ENCODE measurements around the gene GDPD1.
"Not testable (repeated sequence)": the region's sequence is repeated elsewhere in the genome, so short reads cannot be mapped to it uniquely, and the experiment has no call there.

The GDPD1 gene

DNA sequence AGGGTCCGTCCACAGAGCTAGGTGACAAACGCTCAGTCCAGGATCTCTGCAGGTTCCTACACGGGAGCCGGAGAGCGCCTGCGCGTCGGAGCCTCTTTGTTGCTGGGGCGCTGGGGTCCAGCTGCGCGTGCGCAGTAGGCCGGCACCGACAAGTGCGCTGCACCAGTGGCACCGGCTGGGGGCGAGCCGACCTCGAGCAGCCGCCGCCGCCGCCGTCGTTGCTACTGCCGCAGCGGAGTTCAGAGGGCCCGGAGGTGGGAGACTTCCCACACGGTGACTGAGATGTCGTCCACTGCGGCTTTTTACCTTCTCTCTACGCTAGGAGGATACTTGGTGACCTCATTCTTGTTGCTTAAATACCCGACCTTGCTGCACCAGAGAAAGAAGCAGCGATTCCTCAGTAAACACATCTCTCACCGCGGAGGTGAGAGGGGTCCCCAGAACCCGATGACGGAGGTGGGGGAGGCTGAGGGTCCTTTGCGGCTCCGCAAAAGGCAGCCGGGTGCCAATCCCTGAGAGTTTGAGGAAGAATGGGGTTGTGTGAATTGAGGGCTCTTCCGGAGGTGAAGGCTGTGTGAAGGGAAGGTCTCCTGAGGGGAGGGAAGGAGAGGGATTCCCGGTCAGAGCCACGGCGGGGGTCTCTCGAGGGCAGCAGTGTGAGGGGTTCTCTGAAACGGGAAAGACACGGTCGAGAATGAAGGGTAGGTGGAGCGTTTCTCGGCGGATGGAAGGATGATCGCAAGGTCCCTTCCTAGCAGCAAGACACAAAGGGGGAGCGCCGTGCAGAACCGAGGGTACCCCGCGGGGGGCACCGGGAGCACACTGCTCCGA, at the start of gene GDPD1:
TSS of gene GDPD1 (plus strand) at position 184 of the 831 bp plus-strand sequence. CDS start at position 283, 99 bp downstream.
- peak; percentile 87 for DNase-seq

DNA sequence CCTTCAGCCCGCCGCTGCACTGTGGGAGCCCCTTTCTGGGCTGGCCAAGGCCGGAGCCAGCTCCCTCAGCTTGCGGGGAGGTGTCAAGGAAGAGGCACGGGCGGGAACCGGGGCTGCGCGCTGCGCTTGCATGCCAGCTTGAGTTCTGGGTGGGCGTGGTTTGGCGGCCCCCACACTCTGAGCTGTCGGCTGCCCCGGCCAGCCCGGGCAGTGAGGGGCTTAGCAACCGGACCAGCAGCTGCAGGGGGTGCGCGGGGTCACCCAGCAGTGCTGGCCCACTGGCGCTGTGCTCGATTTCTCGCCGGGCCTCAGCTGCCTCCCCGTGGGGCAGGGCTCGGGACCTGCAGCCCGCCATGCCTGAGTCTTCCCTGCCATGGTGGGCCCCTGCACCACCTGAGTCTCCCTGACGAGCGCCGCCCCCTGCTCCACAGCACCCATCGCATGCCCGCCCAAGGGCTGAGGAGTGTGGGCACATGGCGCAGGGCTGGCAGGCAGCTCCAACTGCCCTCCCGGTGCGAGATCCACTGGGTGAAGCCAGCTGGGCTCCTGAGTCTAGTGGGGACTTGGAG, 47.8 kb upstream of the GDPD1 start:
- DNase-seq: no peak

DNA sequence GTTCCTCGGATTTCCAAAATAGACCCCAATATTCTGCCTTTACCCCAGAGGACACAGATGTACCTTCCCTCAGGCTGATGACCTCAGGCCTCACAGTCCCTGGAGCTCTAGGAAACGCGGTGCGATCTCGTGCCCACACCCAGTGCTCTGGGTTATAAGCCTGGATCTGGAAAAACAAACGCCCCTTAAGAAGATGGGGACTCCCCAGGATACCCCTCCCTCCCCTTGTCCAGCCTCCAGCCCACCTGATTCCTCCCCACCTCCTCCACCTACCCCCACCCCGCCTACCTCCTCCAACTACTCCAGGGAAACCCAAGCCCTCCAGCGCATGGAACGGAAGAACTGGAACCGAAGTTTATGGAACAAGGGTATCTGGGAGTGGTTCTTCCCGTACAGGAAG, 45.6 kb upstream of the GDPD1 start:
- no peak for DNase-seq

DNA sequence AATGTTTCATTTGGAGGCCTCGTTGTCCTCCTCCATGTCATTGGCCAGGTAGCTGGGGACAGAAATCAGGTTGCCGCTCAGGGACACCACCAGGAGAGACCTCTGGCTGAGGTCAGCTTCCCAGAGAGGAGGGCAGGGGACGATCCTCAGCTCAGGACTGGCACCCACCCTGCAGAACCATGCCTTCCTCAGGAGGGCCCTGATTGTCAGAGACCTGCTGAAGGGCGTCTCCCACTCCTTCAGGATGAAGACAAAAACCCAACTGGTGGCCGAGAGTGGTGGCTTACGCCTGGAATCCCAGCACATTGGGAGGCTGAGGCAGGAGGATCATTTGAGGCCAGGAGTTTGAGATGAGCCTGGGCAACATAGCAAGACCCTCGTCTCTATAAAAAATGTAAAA, 45.2 kb upstream of the GDPD1 start:
- no peak for DNase-seq

DNA sequence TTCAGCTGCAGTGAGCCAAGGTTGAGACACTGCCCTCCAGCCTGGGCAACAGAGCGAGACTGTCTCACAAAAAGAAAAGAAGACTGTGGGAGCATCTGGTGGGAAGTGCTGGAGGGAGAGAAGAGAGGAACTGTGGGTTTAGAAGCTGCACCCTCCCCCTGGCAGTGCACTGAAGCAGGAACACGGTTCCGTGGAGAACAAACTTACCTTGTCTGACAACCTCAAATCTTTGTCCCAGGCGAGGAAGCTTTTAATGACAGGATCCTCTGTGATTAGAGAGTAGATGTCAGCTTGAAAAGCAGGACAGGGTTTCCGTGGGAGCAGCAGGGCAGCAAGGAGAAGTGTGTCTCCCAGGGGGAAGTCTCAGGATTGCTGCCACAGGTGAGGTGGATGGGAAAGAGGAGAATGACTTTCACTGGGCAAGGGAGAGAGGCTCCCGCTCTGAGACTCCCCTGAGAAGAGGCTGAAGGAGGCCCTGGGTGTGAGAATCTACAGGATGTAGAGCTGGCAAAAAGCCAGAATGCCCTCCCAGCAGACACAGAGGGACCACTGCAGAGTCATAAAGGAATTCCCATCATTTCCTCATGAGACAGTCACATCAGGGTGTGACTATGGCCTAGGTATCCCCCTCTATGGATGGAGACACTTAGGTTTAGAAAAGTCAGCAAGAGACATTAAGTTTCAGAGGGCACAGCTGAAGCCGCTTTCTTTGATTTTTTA, 41.9 kb upstream of the GDPD1 start:
- no peak for DNase-seq

DNA sequence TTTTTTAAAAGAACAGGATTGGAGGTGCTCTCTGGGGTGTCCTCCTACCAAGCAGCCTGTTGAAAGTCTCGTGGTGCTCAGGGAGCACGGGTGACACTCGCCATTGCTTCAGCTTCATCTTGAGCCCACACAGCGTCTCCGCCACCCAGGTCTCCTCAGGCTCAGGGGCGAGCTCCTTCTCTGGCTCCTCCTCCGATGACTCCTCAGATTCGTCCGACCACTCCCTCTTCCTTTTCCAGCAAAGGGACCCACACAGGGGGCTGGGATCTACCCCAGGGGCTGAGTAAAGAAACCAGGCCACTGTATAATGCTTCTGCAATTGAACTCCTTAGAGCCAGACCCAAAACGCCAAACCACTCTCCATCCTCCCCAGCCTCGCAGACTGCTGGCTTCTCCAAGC, 40.7 kb upstream of the GDPD1 start:
- not testable (repeated sequence) for DNase-seq

DNA sequence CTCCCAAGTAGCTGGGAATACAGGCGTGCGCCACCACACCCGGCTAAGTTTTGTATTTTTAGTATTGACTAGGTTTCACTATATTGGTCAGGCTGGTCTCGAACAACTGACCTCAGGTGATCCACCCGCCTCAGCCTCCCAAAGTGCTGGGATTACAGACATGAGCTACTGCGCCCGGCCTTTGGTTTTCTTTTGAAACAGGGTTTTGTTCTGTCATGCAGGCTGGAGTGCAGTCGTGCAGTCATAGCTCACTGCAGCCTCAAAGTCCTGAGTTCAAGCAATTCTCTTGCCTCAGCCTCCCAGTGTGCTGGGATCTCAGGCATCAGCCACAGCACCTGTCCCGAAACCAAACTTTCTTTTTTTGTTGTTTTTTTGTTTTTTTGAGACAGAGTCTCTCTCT, 39.7 kb upstream of the GDPD1 start:
- no peak for DNase-seq

DNA sequence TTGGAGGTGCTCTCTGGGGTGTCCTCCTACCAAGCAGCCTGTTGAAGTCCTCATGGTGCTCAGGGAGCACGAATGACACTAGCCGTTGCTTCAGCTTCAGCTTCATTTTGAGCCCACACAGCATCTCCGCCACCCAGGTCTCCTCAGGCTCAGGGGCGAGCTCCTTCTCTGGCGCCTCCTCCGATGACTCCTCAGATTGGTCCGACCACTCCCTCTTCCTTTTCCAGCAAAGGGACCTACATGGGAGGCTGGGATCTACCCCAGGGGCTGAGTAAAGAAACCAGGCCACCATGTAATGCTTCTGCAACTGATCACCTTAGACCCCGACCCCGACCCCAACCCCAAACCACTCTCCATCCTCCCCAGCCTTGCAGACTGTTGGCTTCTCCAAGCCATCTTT, 38.8 kb upstream of the GDPD1 start:
- DNase-seq: no peak

DNA sequence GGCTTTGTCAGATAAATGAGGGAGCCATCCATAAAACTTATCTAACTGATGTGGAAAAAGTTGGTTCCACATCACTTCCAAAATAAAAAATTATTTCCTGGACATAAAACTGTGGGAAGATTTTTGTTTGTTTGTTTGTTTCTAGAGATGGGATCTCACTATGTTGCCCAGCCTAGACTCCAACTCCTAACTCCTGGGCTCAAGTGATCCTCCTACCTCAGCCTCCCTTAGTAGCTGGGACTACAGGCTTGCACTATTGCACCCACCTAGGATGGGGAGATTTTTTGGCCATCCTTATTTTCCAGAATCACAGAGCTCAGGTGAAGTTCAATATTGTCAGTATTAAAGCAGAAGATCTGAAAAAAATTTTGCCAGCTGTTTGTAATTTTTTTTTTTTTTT, 34.3 kb upstream of the GDPD1 start:
- DNase-seq: no peak

DNA sequence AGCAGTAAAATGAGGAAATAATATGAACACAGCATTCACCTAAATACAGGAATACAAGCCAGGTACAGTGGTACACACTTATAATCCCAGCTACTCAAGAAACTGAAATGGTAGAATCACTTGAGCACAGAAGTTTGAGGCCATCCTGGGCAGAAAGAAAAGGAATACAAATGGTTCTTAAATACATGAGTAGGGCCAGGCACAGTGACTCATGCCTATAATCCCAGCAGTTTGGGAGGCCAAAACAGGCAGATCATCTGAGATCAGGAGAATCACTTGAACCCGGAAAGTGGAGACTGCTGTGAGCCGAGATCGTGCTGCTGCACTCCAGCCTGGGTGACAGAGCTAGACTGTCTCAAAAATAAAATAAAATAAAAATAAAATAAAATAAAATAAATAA, 33.5 kb upstream of the GDPD1 start:
- DNase-seq: no peak

DNA sequence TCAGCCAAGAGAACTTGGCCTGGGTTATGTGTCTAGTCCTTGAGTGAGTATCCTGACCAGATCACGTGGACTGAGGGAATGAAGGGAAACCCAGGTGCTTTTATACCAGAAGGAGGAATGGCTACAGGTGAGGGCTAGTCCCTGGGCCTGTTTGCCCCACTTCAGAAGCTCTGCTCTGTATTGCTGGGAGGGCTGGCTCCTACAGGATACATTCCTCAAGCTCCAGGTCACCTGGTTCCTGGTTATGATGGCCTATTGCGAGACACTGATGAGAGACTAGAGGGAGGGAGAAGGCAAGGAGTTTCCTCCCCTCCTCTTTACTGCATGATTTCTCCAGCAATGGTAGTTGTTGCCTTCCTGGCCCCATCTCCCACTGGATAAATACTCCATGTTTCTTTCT, 29.5 kb upstream of the GDPD1 start:
- DNase-seq: no peak

DNA sequence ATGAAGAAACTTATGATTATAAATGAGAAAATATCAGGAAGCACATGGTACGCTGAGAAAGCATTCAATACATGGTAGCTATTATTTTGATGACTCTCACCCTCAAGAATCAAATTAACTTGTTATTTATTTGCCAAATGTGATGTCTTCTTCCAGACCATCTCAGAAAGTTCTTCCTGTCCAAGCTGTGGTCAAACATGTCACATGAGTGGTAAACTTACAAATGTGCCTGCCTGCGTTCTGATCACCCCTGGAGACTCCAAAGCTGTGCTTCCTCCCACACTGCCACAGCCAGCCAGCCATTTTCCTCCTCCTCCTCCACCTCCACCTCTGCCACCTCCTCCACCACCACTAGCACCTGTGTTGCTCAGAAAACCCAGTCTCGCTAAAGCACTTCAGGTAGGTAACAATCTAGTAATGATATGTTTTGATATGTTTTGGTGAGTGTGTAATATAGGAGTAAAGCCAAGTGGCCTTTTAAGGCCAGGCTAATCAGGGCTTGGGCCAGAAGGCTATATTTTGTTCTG, 26.9 kb upstream of the GDPD1 start:
- DNase-seq: no peak

DNA sequence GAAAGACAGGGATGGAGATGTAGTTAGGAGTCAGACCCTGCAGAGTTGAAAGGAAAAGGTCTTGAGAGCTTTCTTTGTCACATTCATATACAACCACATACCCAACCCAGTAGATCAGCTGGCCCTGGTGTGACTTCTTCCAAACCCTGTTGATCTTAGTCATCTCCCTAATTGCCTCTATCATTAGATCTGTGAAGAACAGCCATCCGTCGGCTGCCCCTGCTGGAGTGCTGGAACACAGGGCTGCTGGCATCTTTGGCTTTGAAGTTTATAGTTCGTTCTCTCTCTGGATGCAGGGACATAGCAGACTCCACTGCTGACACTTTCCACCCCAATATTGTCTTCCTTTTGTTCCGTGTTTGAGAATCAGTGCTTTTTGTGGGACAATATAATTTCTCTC, 20.9 kb upstream of the GDPD1 start:
- DNase-seq: no peak

DNA sequence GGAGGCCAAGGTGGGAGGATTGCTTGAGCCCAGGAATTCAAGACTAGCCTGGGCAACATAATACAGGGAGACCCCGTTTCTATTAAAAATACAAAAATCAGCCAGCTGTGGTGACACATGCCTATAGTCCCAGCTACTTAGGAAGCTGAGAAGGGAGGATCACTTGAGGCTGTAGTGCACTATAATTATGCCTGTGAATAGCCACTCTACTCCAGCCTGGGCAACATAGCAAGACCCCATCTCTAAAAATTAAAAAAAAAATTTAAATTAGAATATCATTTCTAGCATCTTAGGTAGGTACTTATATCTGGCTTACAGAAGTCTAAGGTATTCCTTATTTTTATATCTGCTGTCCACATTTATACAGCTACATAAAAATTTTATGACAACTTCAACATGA, 18.0 kb upstream of the GDPD1 start:
- DNase-seq: no peak

DNA sequence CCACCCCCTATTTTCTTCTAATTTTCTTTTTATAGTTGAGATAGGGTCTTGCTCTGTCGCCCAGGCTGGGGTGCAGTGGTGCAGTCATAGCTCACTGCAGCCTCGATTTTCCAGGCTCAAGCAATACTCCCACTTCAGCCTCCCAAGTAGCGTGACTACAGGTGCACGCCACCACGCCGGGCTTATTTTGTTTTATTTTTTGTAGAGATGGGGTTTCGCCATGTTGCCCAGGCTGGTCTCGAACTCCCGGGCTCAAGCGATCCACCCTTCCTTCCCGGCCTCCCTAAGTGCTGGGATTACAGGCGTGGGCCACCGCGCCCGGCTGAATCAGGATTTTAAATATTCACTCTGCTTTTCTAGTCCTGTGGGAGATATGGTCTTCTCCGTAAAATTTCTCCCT, 941 bp upstream of the GDPD1 start:
- no peak for DNase-seq

DNA sequence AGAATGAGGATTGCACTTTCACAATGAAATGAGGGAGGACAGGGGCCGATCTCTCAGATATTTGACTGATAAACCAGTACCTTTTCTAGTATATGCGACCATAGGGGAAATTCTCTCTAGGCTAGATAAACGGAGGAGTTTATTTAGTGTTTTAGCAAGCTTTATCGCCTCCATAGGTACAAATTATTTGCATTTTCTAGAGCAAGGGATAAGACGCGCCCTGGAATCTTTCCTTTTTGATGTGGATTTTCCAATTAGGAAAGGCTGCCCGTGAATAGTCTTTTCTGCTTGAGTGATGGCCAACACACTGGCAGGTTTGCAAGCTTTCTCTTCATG, 351 bp upstream of the GDPD1 start:
- DNase-seq: no peak

DNA sequence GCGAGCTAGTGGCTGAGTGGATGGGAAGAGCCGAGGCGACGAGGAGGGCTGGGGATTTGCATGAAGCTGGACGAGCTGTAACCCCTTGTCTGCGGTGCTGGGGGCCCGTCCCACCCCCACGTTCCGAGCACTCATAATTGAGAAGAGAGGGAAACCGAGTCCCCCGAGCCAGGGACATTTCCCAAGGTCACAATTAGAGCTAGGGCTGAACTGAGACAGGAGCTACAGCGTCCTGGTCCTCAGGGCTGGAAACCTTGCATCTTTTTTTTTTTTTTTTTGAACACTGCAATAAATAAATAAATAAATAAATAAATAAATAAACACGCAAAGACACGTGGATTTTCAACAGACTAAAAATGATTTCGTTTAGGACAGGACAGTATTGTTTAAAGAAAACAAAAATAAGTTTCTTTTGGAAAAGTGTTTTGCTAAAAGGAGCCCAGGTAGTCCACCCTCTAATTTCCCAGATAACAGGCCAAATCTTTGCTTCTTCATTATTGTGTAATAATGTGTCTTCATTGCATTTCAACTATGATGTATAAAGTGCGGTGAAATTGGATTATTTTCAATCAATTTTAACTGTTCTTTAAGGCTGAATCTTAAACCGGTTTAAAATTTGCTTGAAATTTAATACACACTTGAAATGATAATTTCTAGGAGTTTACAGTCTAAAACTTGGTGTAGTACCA, 992 bp downstream of the GDPD1 start:
- DNase-seq: no peak

DNA sequence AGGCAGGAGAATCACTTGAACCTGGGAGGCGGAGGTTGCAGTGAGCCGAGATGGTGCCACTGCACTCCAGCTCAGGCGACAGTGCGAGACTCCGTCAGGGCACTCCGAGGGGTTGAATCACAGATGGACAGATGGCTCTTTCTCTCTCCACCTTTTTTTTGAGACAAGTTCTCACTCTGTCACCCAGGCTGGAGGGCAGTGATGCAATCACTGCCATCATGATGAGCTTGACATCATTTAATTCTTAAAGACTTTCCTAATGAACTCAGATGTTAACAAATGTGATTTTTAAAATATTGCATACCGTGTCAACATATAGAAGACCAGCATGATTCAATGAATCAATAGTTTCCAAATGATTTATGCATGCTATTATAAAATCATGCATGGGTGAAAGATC, 3.5 kb downstream of the GDPD1 start:
- DNase-seq: no peak

DNA sequence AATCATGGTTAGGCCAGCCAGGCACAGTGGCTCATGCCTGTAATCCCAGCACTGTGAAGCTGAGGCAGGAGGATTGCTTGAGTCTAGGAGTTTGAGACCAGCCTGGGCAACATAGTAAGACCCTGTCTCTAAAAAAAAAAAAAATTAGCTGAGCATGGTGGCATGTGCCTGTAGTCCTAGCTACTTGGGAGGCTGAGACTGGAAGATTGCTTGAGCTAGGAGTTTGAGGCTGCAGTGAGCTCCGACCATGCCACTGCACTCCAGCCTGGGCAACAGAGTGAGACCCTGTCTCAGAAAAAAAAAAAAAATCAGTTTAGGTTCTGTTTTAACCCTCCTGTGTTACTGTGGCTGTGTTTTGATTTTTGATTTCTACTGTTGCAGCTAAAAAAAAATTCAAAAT, 8.3 kb downstream of the GDPD1 start:
- not testable (repeated sequence) for DNase-seq

DNA sequence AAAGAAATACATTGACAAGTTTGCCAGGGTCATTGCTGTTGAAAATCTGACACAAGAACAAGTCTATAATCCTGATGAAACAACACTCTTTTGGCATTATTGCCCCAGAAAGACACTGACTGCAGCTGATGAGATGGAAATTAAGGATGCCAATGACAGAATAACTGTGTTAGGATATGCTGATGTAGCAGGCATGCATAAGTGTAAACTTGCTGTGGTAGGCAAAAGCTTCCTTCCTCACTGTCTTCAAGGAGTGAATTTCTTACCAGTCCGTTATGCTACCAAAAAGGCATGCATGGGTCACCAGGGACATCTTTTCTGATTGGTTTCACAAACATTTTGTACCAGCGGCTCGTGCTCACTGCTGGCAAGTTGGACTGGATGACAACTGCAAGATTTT, 10.5 kb downstream of the GDPD1 start:
- DNase-seq: no peak

DNA sequence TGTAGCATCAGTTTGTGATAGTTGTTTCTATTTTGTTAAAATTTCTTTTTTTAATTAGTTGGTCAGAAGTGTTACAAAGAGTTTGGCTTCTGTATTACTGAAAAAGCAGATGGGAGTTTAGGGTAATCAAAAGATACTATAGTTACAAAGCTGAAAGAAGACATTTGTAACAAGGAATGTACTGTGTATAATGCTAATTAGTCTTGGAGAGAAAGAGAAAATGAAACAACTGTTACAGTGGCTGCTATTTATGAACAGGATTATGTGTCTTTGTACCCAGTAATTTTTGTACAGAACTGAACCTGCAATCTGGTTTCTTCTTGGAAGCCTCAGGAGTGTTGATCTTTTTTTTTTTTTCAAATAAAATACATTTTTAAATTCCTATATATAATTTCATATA, 14.3 kb downstream of the GDPD1 start:
- DNase-seq: no peak

DNA sequence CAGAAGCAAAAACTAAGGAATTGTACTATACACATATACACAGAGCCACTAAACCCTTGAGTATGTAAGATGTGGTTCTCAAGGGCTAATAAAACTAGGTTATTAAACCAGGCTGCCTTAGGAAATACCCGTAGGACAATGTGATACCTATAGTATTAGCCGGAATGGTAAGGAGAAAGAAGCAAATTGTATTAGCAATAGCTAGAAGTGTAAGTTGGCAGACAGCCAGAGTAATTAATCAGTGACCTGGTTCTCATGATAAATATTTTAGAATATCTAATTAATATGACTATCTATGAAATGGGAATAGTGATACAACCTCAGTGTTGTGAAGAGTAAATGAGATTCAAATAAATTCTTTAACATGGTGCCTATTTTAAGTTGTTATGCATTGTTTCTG, 18.6 kb downstream of the GDPD1 start:
- DNase-seq: no peak

DNA sequence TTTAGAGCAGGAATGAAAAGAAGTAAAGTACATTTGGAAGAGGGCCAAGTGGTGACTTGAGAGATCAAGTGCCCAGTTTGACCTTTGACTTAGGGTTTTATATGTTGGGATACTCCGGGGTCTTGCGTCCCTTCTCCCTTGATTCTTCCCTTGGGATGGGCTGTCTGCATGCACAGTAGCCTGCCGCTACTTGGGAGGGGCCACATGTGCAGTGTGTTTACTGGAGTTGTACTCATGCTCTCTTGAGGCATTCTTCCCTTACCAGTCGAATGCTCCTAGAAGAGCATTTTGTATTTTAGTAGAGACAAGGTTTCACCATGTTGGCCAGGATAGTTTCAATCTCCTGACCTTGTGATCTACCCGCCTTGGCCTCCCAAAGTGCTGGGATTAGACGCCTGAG, 23.8 kb downstream of the GDPD1 start:
- no peak for DNase-seq

DNA sequence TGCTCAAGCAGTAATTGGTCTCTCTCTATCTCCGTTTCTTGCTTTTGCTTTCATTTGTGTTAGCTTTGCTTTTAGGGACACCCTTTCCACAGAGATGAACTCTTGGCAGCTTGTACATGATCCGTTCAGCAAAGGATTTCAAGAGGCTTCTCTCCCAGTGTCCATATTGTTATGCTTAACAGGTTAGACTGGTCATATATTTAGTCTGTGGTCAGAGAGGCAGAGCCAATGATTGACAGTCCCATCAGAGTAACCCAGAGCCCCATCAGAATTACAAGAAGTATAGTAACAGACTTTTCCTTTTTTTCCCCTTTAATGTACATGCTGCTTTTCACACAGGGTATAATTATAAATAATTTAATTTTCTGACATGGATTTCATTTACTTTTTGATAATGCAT, 34.4 kb downstream of the GDPD1 start:
- no peak for DNase-seq

Data from HCEC 1CT (cell line).